H1 (cell line): ENCODE results near the gene WNT11. TPM values are rescaled to one million over a fixed set of nuclear protein-coding genes. Genes with fewer than 3 reads are reported as not detected.

Experiments used
- CTCF ChIA-PET: fragments of 300-600 bp; sonication (Branson Sonifier 250); formaldehyde crosslinking; loops from one replicate; lab custom pipeline; 2021; ENCODE audit not compliant: partially characterized antibody; lab: Charles Lee
- POLR2A ChIA-PET: fragments of 300-600 bp; sonication (Branson Sonifier 250); formaldehyde crosslinking; loops from one replicate; lab custom pipeline; 2021; ENCODE audit warnings: inconsistent platforms; ENCODE audit not compliant: partially characterized antibody; lab: Charles Lee
- DNase-seq, 2 experiments: peaks; one replicate each; pipeline versions ENCODE4 v3.0.0 to v3.0.0-alpha.2; 2010 to 2022; ENCODE audit warnings: low spot score in 2 of 2, low read depth in 1 of 2, mixed read lengths in 1 of 2
- FAIRE-seq: peaks from 2 replicates; lab custom pipeline; 2011; peaks lifted over from hg19 to GRCh38; lab: Jason Lieb, UNC
- H2AFZ ChIP-seq: 2 replicates; pipeline ENCODE4 v1.8.1; 2012; ENCODE audit warnings: low read length, inconsistent platforms
- H2AK5ac ChIP-seq: 2 replicates; pipeline ENCODE4 v1.6.1; 2013; ENCODE audit warnings: low read depth, low read length
- H2BK120ac ChIP-seq: replicated peaks from 2 replicates; pipeline ENCODE3; 2013; ENCODE audit warnings: low read depth, low read length, inconsistent platforms
- H2BK12ac ChIP-seq: 2 replicates; pipeline ENCODE4 v1.6.1; 2013; ENCODE audit warnings: low read depth, low read length
- H2BK15ac ChIP-seq: 2 replicates; pipeline ENCODE4 v1.6.1; 2013; ENCODE audit warnings: low read length
- H2BK20ac ChIP-seq: 2 replicates; pipeline ENCODE4 v1.6.1; 2013; ENCODE audit warnings: low read length
- H2BK5ac ChIP-seq: 2 replicates; pipeline ENCODE4 v1.6.1; 2013; ENCODE audit warnings: low read depth, low read length
- H3K14ac ChIP-seq: 2 replicates; pipeline ENCODE4 v1.6.1; 2013; ENCODE audit warnings: inconsistent platforms; ENCODE audit not compliant: insufficient read length
- H3K18ac ChIP-seq: 2 replicates; pipeline ENCODE4 v1.6.1; 2013; ENCODE audit warnings: low read length; ENCODE audit errors: extremely low read depth
- H3K23ac ChIP-seq: 2 replicates; pipeline ENCODE4 v1.6.1; 2013; ENCODE audit warnings: inconsistent platforms; ENCODE audit not compliant: insufficient read length
- H3K23me2 ChIP-seq: 2 replicates; pipeline ENCODE4 v1.6.1; 2013; ENCODE audit warnings: low read depth, low read length
- H3K27ac ChIP-seq: 2 replicates; pipeline ENCODE4 v1.6.1; 2011; ENCODE audit warnings: low read depth, low read length, inconsistent platforms
- H3K27me3 ChIP-seq, 4 experiments: replicated peaks in 1 of 4; 1 replicate in 1 of 4; 2 replicates in 3 of 4; pipeline versions ENCODE4 v1.6.1 to v1.8.1; 2011 to 2013; ENCODE audit warnings: low read length in 3 of 4, mild to moderate bottlenecking in 3 of 4, inconsistent platforms in 2 of 4, mixed read lengths in 2 of 4, moderate library complexity in 1 of 4; ENCODE audit not compliant: control insufficient read depth in 3 of 4, insufficient read depth in 3 of 4; ENCODE audit errors: extremely low read depth in 1 of 4
- H3K36me3 ChIP-seq, 4 experiments: 2 replicates each; pipeline versions ENCODE4 v1.6.1 to v1.8.1; 2011 to 2013; ENCODE audit warnings: mild to moderate bottlenecking in 4 of 4, low read length in 3 of 4, moderate library complexity in 2 of 4, control low read depth in 1 of 4, inconsistent platforms in 1 of 4; ENCODE audit not compliant: insufficient read depth in 4 of 4, control insufficient read depth in 2 of 4
- H3K4ac ChIP-seq: replicated peaks from 2 replicates; pipeline ENCODE3; 2013; ENCODE audit warnings: low read length, low read depth, mixed read lengths, inconsistent platforms; ENCODE audit not compliant: insufficient read length
- H3K4me1 ChIP-seq, 4 experiments: replicated peaks in 1 of 4; 1 replicate in 1 of 4; 2 replicates in 3 of 4; pipeline versions ENCODE4 v1.6.1 to v1.8.1; 2011 to 2013; ENCODE audit warnings: low read length in 3 of 4, inconsistent platforms in 2 of 4, mixed read lengths in 1 of 4; ENCODE audit not compliant: insufficient read depth in 4 of 4, control insufficient read depth in 3 of 4
- H3K4me2 ChIP-seq, 2 experiments: 2 replicates each; pipeline versions ENCODE4 v1.6.1 to v1.8.1; 2011 to 2013; ENCODE audit warnings: low read depth in 2 of 2, low read length in 2 of 2, control low read depth in 1 of 2, inconsistent platforms in 1 of 2, mild to moderate bottlenecking in 1 of 2; ENCODE audit not compliant: insufficient read depth in 1 of 2
- H3K4me3 ChIP-seq, 4 experiments: fragments of 200-600, 300-600 bp in 1 of 4; sonication (generic), shearing (Covaris generic), sonication (Bioruptor Twin) in 1 of 4; 2 replicates each; pipeline versions ENCODE4 v1.5.1 to v1.8.1; 2011 to 2016; ENCODE audit warnings: low read length in 4 of 4, low read depth in 3 of 4, control low read depth in 2 of 4, inconsistent platforms in 2 of 4, mild to moderate bottlenecking in 2 of 4, mixed read lengths in 1 of 4, moderate library complexity in 1 of 4; ENCODE audit not compliant: insufficient read depth in 2 of 4; ENCODE audit errors: extremely low read depth in 1 of 4
- H3K56ac ChIP-seq: replicated peaks from 2 replicates; pipeline ENCODE3; 2013; ENCODE audit warnings: low read depth, mild to moderate bottlenecking, mixed read lengths, low read length, inconsistent platforms; ENCODE audit not compliant: insufficient read length
- H3K79me1 ChIP-seq: 2 replicates; pipeline ENCODE4 v1.6.1; 2013; ENCODE audit warnings: low read depth, low read length, control low read depth
- H3K79me2 ChIP-seq, 2 experiments: 2 replicates each; pipeline versions ENCODE4 v1.6.1 to v1.8.1; 2012 to 2013; ENCODE audit warnings: low read length in 2 of 2, mild to moderate bottlenecking in 2 of 2, inconsistent platforms in 1 of 2; ENCODE audit not compliant: insufficient read depth in 2 of 2, control insufficient read depth in 1 of 2
- H3K9ac ChIP-seq, 4 experiments: replicated peaks in 1 of 4; 1 replicate in 1 of 4; 2 replicates in 3 of 4; pipeline versions ENCODE4 v1.6.1 to v1.8.1; 2011 to 2013; ENCODE audit warnings: low read depth in 3 of 4, low read length in 3 of 4, control low read depth in 2 of 4, mild to moderate bottlenecking in 2 of 4, moderate library complexity in 2 of 4, inconsistent platforms in 1 of 4; ENCODE audit errors: extremely low read depth in 1 of 4
- H3K9me3 ChIP-seq, 2 experiments: 2 replicates each; pipeline versions ENCODE4 v1.6.1 to v1.8.1; 2012 to 2013; ENCODE audit warnings: mild to moderate bottlenecking in 2 of 2, moderate library complexity in 2 of 2, control low read depth in 1 of 2, inconsistent platforms in 1 of 2, low read depth in 1 of 2, low read length in 1 of 2, mixed read lengths in 1 of 2; ENCODE audit not compliant: insufficient read depth in 2 of 2
- H4K20me1 ChIP-seq, 2 experiments: replicated peaks in 1 of 2; 2 replicates each; pipeline versions ENCODE3 to v1.8.1; 2011 to 2013; ENCODE audit warnings: inconsistent platforms in 2 of 2, low read length in 2 of 2, mild to moderate bottlenecking in 1 of 2; ENCODE audit not compliant: insufficient read depth in 2 of 2, control insufficient read depth in 1 of 2
- H4K5ac ChIP-seq: 2 replicates; pipeline ENCODE4 v1.6.1; 2013; ENCODE audit warnings: low read length, low read depth, mixed read lengths, inconsistent platforms; ENCODE audit not compliant: insufficient read length
- H4K8ac ChIP-seq: 2 replicates; pipeline ENCODE4 v1.8.0; 2013; ENCODE audit warnings: mild to moderate bottlenecking, moderate library complexity, low read length, inconsistent platforms; ENCODE audit not compliant: insufficient read depth; ENCODE audit errors: extremely low read depth
- H4K91ac ChIP-seq: replicated peaks from 2 replicates; pipeline ENCODE3; 2013; ENCODE audit warnings: low read length, mixed read lengths, inconsistent platforms; ENCODE audit not compliant: insufficient read length
- CBX8 ChIP-seq: fragments of 300-800, 300-1000 bp; sonication (generic); IDR thresholded peaks from 2 replicates; pipeline ENCODE4 v1.7.1; 2016; ENCODE audit warnings: low read depth, low read length, borderline replicate concordance
- CEBPB ChIP-seq: IDR thresholded peaks from 2 replicates; pipeline ENCODE4 v1.6.1; 2012; ENCODE audit warnings: low read depth, low read length
- POU5F1 ChIP-seq: IDR thresholded peaks from 2 replicates; pipeline ENCODE4 v1.6.1; 2011; ENCODE audit warnings: low read depth, mild to moderate bottlenecking, low read length, moderate library complexity
- RFX5 ChIP-seq: IDR thresholded peaks from 2 replicates; pipeline ENCODE4 v1.6.1; 2011; ENCODE audit warnings: low read depth, low read length, improper control_type of control experiment, borderline replicate concordance
- TBP ChIP-seq: IDR thresholded peaks from 2 replicates; pipeline ENCODE4 v1.6.1; 2011; ENCODE audit warnings: low read depth, low read length, improper control_type of control experiment
- YY1 ChIP-seq: IDR thresholded peaks from 2 replicates; pipeline ENCODE4 v1.6.1; 2011; ENCODE audit warnings: low read depth, mild to moderate bottlenecking, low read length
- WGBS, 2 experiments: shearing (Covaris generic) in 1 of 2; methylation state at CpG; one replicate each; pipeline versions ENCODE4 v1.1.6 to v1.1.7; 2013 to 2015; ENCODE audit warnings: low lambda C conversion rate in 2 of 2, mixed read lengths in 2 of 2, inconsistent platforms in 1 of 2, low coverage in 1 of 2, missing lambda C conversion rate in 1 of 2; ENCODE audit not compliant: insufficient replicate concordance in 2 of 2, insufficient coverage in 1 of 2, insufficient read length in 1 of 2; ENCODE audit errors: extremely low coverage in 1 of 2, missing lambda C conversion rate in 1 of 2; 5-methylcytosine and 5-hydroxymethylcytosine counted together
- polyA plus RNA-seq, 7 experiments: library from polyadenylated mRNA; depleted of rRNA in 3 of 7; stranded (reverse) in 5 of 7; unstranded in 2 of 7; fragments of >200 nt in 5 of 7; fragments of 200-250 nt in 2 of 7; gene quantifications; 1 replicate in 5 of 7; 2 replicates in 1 of 7; 4 replicates in 1 of 7; pipeline versions ENCODE4 v1.2.1 to v1.2.3, GENCODE V29; 2011 to 2013; ENCODE audit warnings: missing spikeins in 2 of 7, mixed read lengths in 2 of 7
- total RNA-seq: library from RNA; stranded (reverse); fragmentation: NEBNext Ultra II Directional; extraction: Animal tissue kit (Norgen Biotek cat#: 25700); gene quantifications from 2 replicates; pipeline ENCODE4 v1.2.1, GENCODE V29; 2021
- TF ChIP-seq, protein P1 (sequence below): IDR thresholded peaks from 2 replicates; pipeline ENCODE4 v1.6.1; 2011; ENCODE audit warnings: low read length, improper control_type of control experiment
- TF ChIP-seq, protein P2 (sequence below): IDR thresholded peaks from 2 replicates; pipeline ENCODE4 v1.6.1; 2012; ENCODE audit warnings: low read length, inconsistent platforms

WNT11 gene
- total and polyA plus RNA-seq, 2 of the 8 experiments (the other 6 are each of a cell fraction or from before 2014, with no cell fraction given) = 0.11 to 0.45 TPM

DNA sequence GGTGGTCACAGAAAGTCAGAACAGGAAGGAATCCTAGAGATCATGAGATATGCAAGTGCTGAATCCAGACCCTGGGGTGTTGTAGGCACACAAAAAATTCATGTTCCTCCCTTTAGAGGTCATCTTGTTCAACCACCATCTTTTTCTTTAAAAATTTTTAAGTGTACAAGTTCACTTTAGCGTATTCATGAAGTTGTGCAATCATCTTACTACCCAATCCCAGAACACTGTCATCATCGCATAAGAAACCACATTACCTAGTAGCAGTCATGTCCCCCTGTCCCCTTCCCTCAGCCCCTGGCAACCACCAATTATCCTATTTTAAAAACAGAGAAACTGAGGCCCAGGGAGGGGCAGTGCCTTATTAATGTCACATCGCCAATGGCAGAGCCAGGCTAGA is 20.3 kb upstream of the WNT11 start:
- Histone ChIP-seq H2AK5ac (no peak overlapping the region), H2AFZ (no peak overlapping the region), H3K79me1 (no peaks in the 10 kb centered on the region), H2BK15ac (no peak overlapping the region), H3K4ac (no peak overlapping the region), H2BK12ac (no peak overlapping the region), H3K18ac (no peak overlapping the region), H3K36me3 (no peaks in the 10 kb centered on the region), H3K56ac (no peak overlapping the region)
- TF ChIP-seq CEBPB (no peak), RFX5 (no peak), YY1 (no peak), TBP (no peak), CBX8 (no peak), POU5F1 (no peak)
- TF ChIP-seq, protein P1, sequence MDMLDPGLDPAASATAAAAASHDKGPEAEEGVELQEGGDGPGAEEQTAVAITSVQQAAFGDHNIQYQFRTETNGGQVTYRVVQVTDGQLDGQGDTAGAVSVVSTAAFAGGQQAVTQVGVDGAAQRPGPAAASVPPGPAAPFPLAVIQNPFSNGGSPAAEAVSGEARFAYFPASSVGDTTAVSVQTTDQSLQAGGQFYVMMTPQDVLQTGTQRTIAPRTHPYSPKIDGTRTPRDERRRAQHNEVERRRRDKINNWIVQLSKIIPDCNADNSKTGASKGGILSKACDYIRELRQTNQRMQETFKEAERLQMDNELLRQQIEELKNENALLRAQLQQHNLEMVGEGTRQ = no peak
- TF ChIP-seq, protein P2, sequence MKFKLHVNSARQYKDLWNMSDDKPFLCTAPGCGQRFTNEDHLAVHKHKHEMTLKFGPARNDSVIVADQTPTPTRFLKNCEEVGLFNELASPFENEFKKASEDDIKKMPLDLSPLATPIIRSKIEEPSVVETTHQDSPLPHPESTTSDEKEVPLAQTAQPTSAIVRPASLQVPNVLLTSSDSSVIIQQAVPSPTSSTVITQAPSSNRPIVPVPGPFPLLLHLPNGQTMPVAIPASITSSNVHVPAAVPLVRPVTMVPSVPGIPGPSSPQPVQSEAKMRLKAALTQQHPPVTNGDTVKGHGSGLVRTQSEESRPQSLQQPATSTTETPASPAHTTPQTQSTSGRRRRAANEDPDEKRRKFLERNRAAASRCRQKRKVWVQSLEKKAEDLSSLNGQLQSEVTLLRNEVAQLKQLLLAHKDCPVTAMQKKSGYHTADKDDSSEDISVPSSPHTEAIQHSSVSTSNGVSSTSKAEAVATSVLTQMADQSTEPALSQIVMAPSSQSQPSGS = no peak
- TF ChIP-seq, all 59 proteins: peak for 0
- H4K8ac ChIP-seq = peak overlapping the region; percentile 60; the same call in 1 of the 2 replicates
- no peak overlapping the region for H4K91ac ChIP-seq
- 96% methylated on average over 3 of the region's 3 CpGs; no CpG with 5 or more reads in 1 of the 2 experiments for WGBS, 2 experiments
- no peaks in the 10 kb centered on the region for H3K27me3 ChIP-seq
- H4K5ac ChIP-seq = no peak overlapping the region
- no peak overlapping the region for H3K14ac ChIP-seq
- no peak for DNase-seq
- H3K79me2 ChIP-seq = no peaks in the 10 kb centered on the region
- H3K9ac ChIP-seq = no peak overlapping the region
- H3K9me3 ChIP-seq = no peaks in the 10 kb centered on the region
- no peaks in the 10 kb centered on the region; the same call in 1 of the 2 replicates for H3K23me2 ChIP-seq
- H3K23ac ChIP-seq = no peak overlapping the region
- H3K27ac ChIP-seq = no peak overlapping the region
- POLR2A ChIA-PET = no interaction called here
- FAIRE-seq = no peak
- CTCF ChIA-PET = interaction anchor here (2.1 kb wide), 1 partner anchor 85 kb away, joined by 6 read pairs; no protein-coding TSS in a partner anchor
- H3K4me3 ChIP-seq = no peak overlapping the region
- H2BK5ac ChIP-seq = no peak overlapping the region
- no peak overlapping the region for H2BK120ac ChIP-seq
- H4K20me1 ChIP-seq = no peaks in the 10 kb centered on the region
- H2BK20ac ChIP-seq = no peak overlapping the region
- no peak overlapping the region for H3K4me2 ChIP-seq
- no peaks in the 10 kb centered on the region for H3K4me1 ChIP-seq
